ES-I3 (cell line): ENCODE measurements around the gene AXIN2.

Experiments
- H3K36me3 ChIP-seq: 2 replicates; pipeline ENCODE4 v1.6.1; 2013; ENCODE audit warnings: mild to moderate bottlenecking, low read length, control low read depth, moderate library complexity; ENCODE audit not compliant: insufficient read depth
- H3K4me1 ChIP-seq: 2 replicates; pipeline ENCODE4 v1.6.1; 2013; ENCODE audit warnings: mild to moderate bottlenecking, control low read depth, low read length; ENCODE audit not compliant: insufficient read depth
- H3K9ac ChIP-seq: 2 replicates; pipeline ENCODE4 v1.6.1; 2013; ENCODE audit warnings: low read depth, mild to moderate bottlenecking, low read length, moderate library complexity
- H3K9me3 ChIP-seq: 2 replicates; pipeline ENCODE4 v1.6.1; 2013; ENCODE audit warnings: mild to moderate bottlenecking, low read length, moderate library complexity; ENCODE audit not compliant: control insufficient read depth, insufficient read depth

The AXIN2 gene

GRCh38 chr17:65553646-65554552 lies 7.5 kb downstream of the AXIN2 start:
- H3K9ac ChIP-seq: no peak overlapping the region
- H3K4me1 ChIP-seq: peaks cover 43% of the 10 kb centered on the region

GRCh38 chr17:65553009-65553645 lies 8.3 kb downstream of the AXIN2 start:
- no peak overlapping the region for H3K9ac ChIP-seq
- H3K4me1 ChIP-seq: peaks cover 43% of the 10 kb centered on the region
- peaks cover 10% of the 10 kb centered on the region for H3K36me3 ChIP-seq
- no peaks in the 10 kb centered on the region for H3K9me3 ChIP-seq

More at GRCh38 chr17:65553646-65554552, 7.5 kb downstream of the AXIN2 start:
- peaks cover 10% of the 10 kb centered on the region for H3K36me3 ChIP-seq
- no peaks in the 10 kb centered on the region for H3K9me3 ChIP-seq

GRCh38 chr17:65552214-65552613 lies 9.2 kb downstream of the AXIN2 start:
- Histone ChIP-seq H3K9me3 (no peaks in the 10 kb centered on the region), H3K36me3 (peaks cover 11% of the 10 kb centered on the region), H3K4me1 (peaks cover 40% of the 10 kb centered on the region), H3K9ac (no peak overlapping the region)

GRCh38 chr17:65551267-65552040 lies 10.0 kb downstream of the AXIN2 start:
- Histone ChIP-seq H3K9ac (no peak overlapping the region), H3K9me3 (no peaks in the 10 kb centered on the region), H3K4me1 (peaks cover 46% of the 10 kb centered on the region), H3K36me3 (peaks cover 18% of the 10 kb centered on the region)

- Histone ChIP-seq H3K36me3 (peaks cover 17% of the 10 kb centered on the region), H3K9me3 (no peaks in the 10 kb centered on the region), H3K9ac (no peak overlapping the region), H3K4me1 (peaks cover 42% of the 10 kb centered on the region)
These were observed 10.7 kb downstream of the AXIN2 start for GRCh38 chr17:65550758-65551157.

- no peak overlapping the region for H3K9ac ChIP-seq
- peaks cover 14% of the 10 kb centered on the region; the same call in 1 of the 2 replicates for H3K36me3 ChIP-seq
- peaks cover 39% of the 10 kb centered on the region for H3K4me1 ChIP-seq
- H3K9me3 ChIP-seq: no peaks in the 10 kb centered on the region
These were observed 11.3 kb downstream of the AXIN2 start for GRCh38 chr17:65550075-65550662.

- Histone ChIP-seq H3K36me3 (peaks cover 14% of the 10 kb centered on the region; the same call in 1 of the 2 replicates), H3K4me1 (peaks cover 37% of the 10 kb centered on the region), H3K9me3 (no peaks in the 10 kb centered on the region), H3K9ac (no peak overlapping the region)
These were observed 13.0 kb downstream of the AXIN2 start for GRCh38 chr17:65548269-65548969.

GRCh38 chr17:65547253-65547670 lies 14.2 kb downstream of the AXIN2 start:
- Histone ChIP-seq H3K36me3 (peaks cover 15% of the 10 kb centered on the region; the same call in 1 of the 2 replicates), H3K9me3 (no peaks in the 10 kb centered on the region), H3K4me1 (peaks cover 41% of the 10 kb centered on the region), H3K9ac (no peak overlapping the region)

GRCh38 chr17:65546579-65546978 lies 14.9 kb downstream of the AXIN2 start:
- Histone ChIP-seq H3K36me3 (peaks cover 17% of the 10 kb centered on the region; the same call in 1 of the 2 replicates), H3K4me1 (peaks cover 34% of the 10 kb centered on the region), H3K9me3 (no peaks in the 10 kb centered on the region), H3K9ac (no peak overlapping the region)

- H3K4me1 ChIP-seq: peaks cover 32% of the 10 kb centered on the region
- H3K9ac ChIP-seq: no peak overlapping the region
- no peaks in the 10 kb centered on the region for H3K9me3 ChIP-seq
- peaks cover 17% of the 10 kb centered on the region; the same call in 1 of the 2 replicates for H3K36me3 ChIP-seq
These were observed 15.5 kb downstream of the AXIN2 start for GRCh38 chr17:65545705-65546523.

- Histone ChIP-seq H3K4me1 (peaks cover 21% of the 10 kb centered on the region), H3K9me3 (no peaks in the 10 kb centered on the region), H3K9ac (no peak overlapping the region), H3K36me3 (peaks cover 24% of the 10 kb centered on the region)
These were observed 16.8 kb downstream of the AXIN2 start for GRCh38 chr17:65544672-65545071.

GRCh38 chr17:65542610-65543009 lies 18.8 kb downstream of the AXIN2 start:
- peaks cover 31% of the 10 kb centered on the region for H3K4me1 ChIP-seq

GRCh38 chr17:65542067-65542466 lies 19.4 kb downstream of the AXIN2 start:
- H3K9ac ChIP-seq: no peak overlapping the region

More at GRCh38 chr17:65542610-65543009, 18.8 kb downstream of the AXIN2 start:
- peaks cover 23% of the 10 kb centered on the region for H3K36me3 ChIP-seq
- H3K9me3 ChIP-seq: no peaks in the 10 kb centered on the region
- no peak overlapping the region for H3K9ac ChIP-seq

More at GRCh38 chr17:65542067-65542466, 19.4 kb downstream of the AXIN2 start:
- H3K9me3 ChIP-seq: no peaks in the 10 kb centered on the region
- peaks cover 25% of the 10 kb centered on the region for H3K4me1 ChIP-seq
- peaks cover 24% of the 10 kb centered on the region for H3K36me3 ChIP-seq
